GM18517 (cell line): ENCODE results near the gene FIGNL1.
A peak's percentile ranks its signal among the peaks of the same experiment; 100 is the strongest.

Source experiments
- ATAC-seq: cut with Tn5 transposase; IDR thresholded peaks from one replicate; pipeline ENCODE4 v1.9.1; 2021; ENCODE audit warnings: mild to moderate bottlenecking, moderate library complexity; ENCODE audit not compliant: unreplicated experiment

The FIGNL1 gene, protein sequence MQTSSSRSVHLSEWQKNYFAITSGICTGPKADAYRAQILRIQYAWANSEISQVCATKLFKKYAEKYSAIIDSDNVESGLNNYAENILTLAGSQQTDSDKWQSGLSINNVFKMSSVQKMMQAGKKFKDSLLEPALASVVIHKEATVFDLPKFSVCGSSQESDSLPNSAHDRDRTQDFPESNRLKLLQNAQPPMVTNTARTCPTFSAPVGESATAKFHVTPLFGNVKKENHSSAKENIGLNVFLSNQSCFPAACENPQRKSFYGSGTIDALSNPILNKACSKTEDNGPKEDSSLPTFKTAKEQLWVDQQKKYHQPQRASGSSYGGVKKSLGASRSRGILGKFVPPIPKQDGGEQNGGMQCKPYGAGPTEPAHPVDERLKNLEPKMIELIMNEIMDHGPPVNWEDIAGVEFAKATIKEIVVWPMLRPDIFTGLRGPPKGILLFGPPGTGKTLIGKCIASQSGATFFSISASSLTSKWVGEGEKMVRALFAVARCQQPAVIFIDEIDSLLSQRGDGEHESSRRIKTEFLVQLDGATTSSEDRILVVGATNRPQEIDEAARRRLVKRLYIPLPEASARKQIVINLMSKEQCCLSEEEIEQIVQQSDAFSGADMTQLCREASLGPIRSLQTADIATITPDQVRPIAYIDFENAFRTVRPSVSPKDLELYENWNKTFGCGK

DNA sequence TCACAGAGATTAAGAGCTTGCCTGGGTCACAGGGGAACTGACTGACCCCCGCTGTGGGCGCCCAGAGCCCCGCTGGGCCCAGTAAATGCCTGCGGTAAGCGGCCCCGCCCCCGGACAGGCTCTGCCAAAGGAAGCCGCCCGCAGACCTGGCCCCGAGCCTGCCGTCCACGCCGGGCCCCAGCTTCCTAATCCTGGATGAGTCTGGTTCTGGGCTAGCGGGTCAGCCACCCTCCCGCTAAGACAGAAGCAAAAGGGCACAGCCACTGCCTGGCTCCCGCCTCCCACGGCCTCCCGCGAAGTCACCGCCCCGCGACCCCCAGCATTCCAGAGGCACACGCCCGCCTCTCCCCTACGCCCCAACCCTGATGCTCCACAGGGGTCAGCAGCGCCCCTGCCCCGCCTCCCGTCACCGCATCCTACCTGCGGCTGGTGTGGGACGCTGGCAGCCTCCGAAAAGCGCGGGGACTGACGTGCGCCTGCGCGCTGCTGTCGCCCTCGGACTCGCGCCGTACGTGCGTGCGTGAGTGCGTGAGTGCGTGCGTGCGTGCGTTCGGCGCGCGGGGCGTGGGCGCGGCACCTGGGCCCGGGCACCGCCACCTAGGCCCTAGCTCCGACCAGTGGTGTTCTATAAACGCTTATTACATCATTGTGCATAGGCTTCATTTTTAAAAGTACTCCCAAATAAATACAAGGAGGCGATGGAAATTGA, at the start of gene FIGNL1:
FIGNL1 (minus strand) TSS at position 470 of the 709 bp plus-strand sequence. CDS start 3,063 bp downstream, outside the sequence.
- ATAC-seq = peak; percentile 75

DNA sequence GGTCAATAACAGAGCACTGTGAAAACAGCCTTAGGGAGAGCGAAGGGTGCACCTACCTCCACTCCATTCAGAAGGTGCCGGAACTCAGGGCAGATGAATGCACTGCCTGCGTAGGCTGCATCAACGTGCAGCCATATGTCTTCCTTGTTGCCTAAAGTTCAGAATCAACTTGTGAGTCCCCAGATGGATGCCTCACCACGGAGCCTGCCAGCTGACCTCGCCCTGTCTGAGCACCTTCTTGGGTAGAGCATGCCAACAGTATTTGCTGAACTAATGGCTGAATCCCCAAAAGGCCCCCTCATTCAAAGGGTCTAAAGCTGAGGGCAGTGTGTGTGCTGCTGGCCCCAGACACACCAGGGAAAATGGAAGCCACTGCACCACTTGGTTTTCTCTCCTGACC, 48.9 kb upstream of the FIGNL1 start:
- no peak for ATAC-seq

GRCh38 chr7:50497968-50498367, 47.8 kb upstream of the FIGNL1 start:
- ATAC-seq = no peak

- no peak for ATAC-seq
Measured at GRCh38 chr7:50497068-50497642, 47.0 kb upstream of the FIGNL1 start.

DNA sequence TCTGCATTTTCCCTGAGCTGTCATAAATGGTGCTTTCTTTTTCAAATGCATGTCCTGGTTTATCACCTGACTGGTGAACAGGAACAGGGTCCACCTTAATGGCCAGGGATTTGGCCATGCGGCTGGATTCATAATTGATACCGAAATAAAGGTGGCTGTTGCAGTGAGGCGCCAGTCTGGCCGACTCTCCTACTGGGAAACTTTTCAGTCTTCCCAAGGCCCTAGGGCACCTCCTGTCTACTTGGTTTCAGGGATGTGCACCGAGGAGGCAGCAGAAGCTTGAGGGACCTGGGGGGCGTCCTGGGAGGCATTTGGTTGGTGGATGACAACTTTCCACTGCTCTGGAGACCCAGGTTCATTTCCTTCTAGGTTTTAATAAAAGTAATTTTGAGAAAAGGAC, 46.4 kb upstream of the FIGNL1 start:
- ATAC-seq = no peak

DNA sequence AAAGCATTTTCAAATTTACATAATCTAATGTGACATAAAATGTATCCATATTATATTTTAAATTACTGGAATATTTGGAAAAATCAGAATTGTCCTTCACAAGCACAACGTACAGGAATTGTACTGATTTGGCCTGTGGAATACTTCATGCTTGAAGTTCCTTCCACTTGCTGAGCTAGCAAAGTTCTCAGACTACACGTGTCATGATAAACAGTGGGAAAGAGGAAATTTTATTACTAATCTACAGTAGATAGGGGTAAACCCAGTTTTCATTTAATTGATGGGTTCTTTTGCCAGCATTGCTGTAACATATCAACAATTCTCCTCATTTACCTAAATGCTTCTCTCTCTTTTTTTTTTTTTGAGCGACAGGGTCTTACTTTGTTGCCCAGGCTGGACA, 45.6 kb upstream of the FIGNL1 start:
- ATAC-seq = no peak

DNA sequence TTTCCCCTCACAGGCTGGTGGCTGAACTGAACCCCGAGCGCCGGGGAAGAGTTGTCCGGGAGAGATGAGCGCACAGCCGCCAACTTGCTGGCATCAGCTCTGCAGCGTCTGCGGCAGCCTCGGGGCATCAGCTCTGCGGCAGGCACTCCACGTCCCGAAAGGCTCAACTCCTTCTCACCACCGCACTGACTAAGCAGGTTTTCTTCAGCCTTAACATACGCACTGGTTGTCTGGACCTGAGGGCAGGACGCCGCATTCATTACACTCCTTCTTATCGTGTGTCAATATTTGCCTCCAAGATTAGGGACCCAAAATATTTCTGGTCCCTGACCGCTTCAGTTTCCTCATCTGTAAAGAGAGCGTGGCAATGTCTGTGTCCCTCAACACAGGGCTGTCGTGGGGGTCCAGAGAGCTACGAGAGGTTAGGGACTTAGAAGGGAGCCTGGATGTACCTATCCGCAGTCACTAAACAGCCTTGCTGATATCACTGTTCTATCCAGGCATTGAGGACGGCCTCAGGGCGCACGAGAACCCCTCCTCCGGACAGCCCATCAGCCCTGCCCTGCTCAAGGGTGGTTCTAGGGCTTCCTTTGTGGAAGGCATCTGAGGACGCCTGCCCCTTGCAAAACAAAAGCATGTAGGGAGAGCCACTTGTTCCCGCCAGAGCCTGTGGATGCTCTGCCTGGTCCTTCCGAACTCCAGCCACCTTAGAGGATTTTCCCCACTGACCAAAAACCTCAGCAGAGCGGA, 42.8 kb upstream of the FIGNL1 start:
- no peak for ATAC-seq

- ATAC-seq = no peak
Measured at GRCh38 chr7:50491943-50492342, 41.8 kb upstream of the FIGNL1 start.

DNA sequence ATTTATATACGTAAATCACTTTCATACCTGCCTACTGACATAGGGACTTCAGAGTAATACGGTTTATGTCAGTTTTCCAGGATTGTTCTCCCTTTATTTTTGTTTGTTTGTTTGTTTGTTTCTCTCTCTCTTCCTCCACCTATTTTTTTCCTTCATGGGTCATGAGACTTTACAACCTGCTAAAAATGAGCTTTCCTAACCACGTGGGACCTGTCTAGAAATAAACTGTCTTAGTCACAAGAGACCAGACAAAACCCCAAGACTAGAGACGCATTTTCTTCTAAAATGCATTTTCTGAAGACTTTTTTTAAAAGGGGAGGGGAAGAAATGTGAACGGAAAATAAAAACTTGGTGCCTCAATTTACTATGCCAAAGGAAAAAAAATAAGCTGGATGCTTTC, 41.1 kb upstream of the FIGNL1 start:
- no peak for ATAC-seq

GRCh38 chr7:50488379-50488778, 38.2 kb upstream of the FIGNL1 start:
- ATAC-seq = no peak

- no peak for ATAC-seq
Measured at GRCh38 chr7:50486512-50486911, 36.4 kb upstream of the FIGNL1 start.

- ATAC-seq = no peak
Measured at GRCh38 chr7:50481867-50482266, 31.7 kb upstream of the FIGNL1 start.

GRCh38 chr7:50480797-50481196, 30.6 kb upstream of the FIGNL1 start:
- no peak for ATAC-seq

DNA sequence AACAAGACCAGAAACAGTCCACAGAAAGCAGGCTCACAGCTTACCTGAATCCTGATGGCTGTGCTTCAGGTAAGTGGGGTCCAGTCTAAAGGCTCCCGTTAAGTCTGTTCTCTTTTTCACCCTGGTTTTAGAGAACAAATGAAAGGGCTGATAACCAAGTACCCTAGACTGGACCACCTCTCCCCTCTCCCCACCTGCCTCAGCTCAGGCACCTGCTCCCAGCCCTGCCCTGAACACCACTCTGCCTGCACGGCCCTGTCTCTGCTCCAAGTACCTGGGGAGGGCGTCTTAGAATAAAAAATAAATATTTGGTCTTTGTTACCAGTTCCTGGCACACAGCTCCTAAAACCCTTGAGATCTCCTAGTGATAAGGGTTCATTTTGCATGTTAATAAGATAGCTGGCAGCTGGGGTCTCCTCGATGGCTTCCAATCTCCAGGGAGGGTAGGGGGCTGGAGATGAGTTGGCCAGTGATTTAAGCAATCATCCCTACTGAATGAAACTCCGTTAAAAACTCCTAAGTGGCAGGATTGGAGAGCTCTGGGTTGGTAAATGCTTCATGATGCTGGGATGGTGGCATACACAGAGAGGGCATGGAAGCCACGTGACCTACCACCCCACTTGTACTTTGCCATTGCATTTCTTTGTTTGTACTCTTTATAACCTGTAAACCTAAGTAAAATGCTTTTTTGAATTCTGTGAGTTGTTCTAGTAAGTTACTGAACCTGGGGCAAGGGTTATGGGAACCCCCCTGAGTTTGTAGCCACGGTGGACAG, 29.8 kb upstream of the FIGNL1 start:
- ATAC-seq = no peak

DNA sequence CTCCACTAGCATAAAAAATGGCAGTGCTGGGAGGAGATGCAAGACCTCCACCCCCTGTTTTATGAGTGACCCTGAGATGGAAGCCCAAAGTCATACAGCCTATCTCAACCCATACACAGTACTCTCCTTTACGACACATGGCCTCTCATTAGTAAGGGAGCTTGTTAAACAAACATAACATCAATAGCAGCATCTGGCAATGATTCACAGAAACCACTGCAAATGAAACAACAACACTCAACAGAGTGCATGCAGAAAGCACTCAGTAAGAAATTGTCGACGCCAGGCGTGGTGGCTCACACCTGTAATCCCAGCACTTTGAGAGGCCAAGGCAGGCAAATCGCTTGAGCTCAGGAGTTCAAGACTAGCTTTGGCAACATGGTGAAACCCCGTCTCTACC, 27.5 kb upstream of the FIGNL1 start:
- no peak for ATAC-seq

DNA sequence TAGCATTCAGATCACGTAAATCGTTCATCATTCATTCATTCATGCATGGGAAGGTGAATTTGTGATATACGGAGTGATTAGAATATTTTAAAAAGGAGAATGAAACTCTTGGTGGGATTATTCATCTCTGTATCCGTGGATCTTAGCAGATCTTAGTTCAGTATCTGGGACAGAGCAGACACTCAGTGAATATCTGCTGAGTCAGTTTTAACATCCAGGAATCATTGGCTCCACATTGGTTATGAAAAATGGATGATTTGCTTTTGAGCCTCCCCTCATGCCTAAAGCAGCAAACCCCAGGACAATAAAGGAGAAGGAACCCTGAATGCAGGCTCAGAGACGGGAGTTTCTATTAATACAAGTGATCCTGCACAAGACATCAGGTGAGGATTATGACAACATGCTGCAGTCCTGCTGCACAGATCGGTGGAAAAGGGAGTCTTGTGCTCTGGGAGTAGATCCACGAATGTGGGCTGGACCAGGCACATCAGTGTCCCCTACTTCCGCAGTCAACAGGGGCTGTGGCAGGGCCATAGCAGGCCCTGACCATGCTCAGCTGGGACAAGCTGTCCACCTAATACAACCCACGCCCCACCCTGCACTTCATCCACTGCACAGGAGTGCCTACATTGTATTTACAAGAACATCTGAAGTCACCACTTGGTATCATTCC, 26.9 kb upstream of the FIGNL1 start:
- no peak for ATAC-seq

DNA sequence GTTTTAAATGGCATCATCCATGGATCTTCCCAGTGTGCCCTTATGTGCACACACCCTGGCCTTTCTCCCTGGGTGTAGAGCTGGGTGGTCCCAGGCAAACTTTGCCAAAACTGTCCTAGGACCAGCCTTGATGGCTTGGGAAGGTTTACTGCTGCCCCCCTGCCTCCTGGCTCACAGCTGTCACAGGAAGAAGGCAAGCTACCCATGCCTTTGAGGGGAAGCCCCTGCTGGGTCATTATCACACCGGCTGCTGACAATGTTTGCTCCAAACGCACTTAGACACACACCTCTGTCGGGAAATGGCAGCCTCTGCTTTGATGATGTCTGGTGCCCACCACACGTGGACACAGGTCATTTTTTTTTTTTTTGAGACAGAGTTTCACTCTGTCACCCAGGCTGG, 25.2 kb upstream of the FIGNL1 start:
- ATAC-seq = no peak

DNA sequence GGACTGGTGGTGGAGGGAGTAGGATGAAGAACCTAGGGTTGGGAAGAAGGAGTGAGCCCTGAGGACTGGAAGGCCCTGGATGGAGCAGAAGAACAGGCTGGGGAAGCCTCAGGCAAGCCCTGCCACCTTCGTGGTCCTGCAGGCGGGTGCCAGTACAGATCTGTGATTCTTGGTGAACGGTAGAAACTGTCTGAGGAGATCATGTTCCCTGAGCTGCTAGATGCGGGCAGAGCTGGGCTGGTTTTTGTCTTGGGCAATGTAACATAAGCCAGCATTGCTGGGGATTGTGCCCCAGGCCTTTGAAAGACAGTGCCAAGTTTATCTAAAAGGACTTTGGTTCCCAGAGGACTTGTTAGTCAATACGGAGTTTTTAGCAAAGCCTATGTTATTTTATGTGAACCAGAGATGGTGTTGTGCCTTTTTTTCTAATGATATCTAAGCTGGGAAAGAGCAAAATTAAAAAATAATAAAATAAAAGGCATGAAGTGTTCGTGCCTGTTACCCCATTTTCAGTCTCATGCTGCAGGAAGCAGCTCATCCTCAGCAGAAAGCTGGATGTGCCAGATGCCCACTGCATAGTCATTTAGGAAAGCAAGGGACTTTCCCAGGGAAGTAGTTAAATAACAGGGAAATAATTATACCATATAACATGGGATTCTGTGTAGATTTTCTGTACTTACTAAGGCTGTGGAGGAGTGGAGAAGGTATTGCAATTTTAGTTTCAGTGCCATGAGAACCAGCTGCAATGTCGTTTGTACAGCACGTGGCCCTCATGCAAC, 24.4 kb upstream of the FIGNL1 start:
- ATAC-seq = no peak

DNA sequence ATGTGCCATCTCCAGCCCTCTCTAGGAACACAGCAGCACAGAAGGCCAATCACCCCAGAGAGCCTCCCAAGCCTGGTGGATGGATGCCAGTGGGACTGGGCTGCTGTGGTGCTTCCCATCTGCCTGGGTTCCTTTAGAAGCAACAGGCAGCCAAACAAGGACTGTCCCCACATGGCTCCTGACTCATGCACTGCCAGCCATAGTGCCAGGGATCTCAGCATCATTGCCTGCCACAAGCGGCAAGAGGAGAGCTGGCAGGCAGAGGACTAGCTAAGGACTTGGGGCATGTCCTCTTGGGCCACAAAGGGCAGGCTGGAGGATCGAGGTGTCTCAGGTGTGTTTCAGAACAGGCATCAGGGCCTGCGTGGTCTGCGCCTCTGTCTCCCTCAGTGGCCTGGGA, 23.4 kb upstream of the FIGNL1 start:
- no peak for ATAC-seq
